CD4-positive, alpha-beta T cell treated with Interleukin-12 subunit alpha and Interleukin-12 subunit beta, for 1 hour (primary cell): ENCODE results near the gene CACNG5.

Source experiments
- DNase-seq: peaks from one replicate; pipeline ENCODE4 v3.0.0-alpha.2; 2020

The CACNG5 gene

DNA sequence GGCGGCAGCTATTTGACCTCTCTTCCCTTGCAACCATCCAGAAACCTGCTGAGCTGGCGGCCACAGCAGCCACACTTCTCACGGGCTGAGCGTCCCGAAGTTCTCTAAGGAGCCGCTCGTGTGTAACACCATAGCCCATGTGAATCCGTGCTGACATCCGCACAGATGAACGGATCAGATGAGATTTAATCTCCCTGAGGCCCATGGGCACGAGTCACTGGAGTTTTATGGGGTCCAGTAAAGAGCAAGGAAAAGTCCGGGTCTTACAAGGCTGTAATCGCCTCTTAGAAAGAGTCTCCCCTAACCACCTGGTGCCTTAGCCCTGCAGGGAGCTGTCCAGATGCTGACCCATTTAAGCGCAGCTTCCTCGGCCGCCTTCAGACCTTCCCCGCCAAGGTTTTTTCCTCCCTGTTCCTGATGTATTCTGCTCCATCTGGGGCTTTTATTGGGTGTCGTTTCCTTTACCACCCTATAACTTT is 5.5 kb upstream of the CACNG5 start:
- no peak for DNase-seq

DNA sequence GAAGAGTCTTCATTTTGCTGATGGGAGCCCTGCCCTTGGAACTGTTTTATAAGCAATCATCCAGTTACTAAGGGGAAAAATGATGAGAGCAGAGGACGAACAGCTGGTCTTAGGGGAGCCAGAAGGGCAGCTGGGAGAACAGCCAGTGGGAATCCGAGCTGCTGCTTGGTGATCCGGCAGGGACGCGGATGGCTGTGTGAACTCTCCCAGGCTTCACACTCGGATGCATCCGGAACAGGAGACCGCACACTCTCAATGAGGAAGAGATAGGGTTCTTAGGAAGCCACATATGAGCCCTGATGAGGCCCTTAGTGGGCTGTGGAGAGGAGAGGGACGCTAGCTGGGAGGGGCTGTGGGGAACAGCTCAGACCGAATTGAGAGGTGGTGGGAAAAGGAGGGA is 5.0 kb upstream of the CACNG5 start:
- no peak for DNase-seq

DNA sequence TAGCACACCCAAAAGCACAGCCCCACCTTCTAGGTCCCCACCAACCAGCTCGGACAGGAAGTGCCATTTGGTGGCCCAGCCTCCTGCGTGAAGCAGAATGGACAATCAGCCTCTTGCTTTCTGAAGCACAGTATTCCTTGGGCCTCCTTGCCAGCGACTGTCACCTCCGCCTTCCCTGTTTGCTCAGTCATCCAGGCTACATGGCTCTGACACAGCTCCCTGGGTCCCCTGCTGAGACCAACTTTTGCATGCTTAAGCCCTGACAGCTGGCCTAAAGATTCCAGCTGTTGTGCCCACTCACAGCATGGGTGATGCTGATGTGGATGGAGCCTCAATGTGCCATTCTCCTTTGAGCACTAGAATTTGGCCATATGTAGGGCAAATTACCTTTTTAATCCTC is 4.5 kb upstream of the CACNG5 start:
- no peak for DNase-seq

DNA sequence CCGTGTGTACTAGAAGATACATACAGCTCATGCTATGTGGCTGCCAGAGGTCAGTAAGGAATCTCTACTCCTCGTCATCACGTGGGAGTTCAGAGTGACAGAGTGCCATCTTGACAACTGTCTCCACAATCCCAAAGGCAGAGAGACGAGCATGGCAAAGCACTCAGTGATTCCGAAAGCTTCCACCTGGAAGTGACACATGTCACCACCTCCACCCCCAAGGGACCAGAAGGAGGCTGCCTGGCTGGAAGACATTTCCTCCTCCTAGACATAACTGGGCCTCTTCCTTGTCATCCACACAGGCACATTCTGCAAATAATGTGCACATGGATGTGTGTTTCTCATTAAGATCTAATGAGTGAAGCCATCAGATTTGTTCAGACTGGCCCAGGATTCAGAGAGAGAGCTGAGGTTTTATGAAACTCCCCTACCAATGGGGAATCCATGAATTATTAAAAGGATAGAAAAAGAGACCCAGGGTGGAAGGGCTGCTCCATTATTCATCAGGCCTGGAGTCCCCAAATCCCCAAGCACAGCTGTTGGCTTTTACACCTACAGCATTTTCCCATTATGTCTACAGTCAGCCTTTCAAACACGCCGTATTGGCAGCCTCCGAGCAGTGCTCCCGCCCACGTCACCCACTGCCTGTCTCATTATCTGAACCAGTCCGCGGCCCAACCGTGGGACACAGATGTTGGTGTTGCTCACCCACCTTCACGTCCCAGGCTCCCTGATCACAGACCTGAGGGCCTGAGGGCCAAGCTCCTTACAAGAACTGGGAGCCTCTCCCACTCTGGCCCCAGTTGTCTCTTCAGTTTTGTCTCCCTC is 3.3 kb upstream of the CACNG5 start:
- no peak for DNase-seq

DNA sequence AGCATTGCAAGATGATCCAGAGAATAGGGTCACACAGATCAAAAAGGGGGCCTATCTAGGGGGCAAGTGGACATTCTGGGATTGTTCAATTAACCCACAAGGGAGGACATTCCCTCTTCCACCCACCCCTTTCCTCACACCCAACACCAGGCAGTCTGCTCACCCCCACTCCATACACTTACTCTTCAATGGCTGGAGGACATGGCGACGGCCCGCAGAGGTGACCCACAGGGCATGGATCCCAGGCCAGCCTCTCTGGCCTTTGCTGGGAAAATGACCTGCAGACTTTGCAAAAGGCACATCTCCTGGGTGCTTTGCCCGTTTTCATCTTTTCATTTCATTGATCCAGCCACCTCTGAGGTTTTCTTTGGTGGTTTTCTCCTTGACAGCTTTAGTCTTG is 1.7 kb upstream of the CACNG5 start:
- no peak for DNase-seq

DNA sequence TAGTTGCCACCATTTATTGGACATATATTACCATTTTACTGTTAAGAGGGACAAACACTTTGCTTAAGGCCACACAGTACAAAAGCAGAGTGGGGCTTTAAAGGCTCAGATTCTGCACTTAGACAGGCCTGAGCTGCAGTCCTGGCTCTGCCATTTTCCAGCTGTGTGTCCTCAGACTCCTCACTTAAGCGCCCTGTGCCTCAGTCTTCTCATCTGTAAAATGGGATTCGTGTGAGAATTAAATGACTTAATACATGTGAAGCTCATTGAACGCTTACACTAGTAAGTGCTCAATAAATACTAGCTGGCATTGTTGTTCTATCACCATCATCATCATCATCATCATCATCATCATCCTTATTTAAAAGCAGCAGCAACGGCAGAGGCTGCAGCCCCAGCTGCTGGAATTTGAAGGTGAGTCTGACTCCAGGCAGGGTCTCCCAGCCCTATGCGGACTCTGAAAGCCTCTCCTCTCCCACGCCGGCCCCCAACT is 445 bp upstream of the CACNG5 start:
- no peak for DNase-seq

DNA sequence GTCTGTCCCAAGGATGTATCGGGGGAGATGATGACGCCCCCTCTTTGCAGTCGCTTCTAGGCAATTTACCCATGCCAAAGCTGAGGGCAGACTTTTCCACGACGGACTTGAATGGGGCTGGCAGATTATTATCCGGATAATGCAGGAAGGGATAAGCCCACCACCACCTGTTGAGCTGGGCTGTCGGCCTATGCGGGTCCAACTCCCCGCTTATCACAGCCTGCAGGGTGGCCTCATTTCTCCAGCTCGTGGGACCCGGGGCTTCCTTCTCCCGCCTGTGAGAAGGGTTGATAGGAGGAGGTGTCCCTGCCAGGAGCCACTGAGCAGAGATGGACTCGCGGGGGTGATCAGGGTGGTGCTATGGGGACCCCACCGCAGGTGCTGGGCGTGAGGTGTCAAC is 559 bp downstream of the CACNG5 start:
- DNase-seq: no peak

DNA sequence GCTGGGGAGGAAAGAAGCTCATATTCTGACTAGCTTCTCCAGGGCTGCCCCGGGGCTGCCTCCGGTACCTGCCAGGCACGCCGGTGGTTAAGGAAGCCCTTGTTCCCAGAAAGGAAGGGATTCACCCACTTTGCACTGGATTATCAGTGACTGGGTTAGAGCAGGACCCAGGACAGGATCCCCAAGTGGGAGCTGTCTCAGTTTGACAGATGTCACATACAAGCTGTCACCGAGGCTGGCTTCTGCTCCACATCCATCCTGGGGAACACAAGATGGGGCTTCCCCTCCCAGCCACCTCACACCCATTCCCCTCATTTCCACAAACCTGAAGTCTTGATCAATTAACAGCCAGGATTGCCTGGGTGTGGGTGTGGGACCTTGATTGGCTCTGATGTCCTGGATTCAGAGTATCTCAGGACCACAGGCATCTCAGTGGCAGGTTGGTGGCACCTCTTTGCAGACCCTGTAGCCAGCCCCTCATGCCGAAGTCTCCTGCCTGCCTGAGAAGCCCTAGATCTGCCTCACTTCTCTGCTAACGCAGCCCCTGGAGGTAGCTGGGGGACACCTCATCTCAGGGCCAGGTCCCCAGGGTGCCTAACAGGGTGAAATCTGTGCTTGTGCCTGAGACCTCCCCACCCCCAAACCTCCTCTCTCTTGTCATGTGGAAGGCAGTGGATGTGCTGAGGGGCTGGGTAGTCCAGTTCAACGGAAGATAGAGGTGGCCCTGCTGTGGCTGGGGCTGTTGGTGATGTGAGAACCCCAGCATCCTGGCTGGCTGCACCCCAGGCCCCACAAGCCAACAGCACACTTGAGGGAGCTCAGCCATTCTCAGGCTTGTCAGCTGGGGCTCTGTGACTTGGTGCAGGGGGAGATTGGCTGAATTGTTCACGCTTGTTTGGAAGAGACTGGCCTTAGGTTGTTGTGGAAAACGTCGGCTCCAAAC is 1.4 kb downstream of the CACNG5 start:
- DNase-seq: no peak

DNA sequence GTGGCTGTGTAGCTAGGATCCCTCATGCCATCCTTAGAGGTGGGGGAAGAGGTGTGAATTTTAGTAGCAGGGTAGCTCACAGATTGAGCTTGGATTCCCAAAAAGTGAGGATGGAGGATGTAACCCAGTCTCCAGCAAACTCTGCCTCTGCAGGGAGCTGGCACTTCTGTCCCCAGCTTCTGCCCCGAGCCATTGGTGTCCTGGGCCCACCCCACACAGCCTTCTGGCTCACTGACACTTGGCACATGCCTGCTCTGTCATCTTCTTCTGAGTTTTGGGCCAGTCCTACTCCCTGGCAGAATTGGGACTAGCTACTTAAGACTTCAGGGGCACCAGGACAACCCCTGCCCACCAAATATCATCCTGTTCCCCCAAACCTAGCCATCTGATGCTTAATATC is 2.3 kb downstream of the CACNG5 start:
- DNase-seq: no peak

DNA sequence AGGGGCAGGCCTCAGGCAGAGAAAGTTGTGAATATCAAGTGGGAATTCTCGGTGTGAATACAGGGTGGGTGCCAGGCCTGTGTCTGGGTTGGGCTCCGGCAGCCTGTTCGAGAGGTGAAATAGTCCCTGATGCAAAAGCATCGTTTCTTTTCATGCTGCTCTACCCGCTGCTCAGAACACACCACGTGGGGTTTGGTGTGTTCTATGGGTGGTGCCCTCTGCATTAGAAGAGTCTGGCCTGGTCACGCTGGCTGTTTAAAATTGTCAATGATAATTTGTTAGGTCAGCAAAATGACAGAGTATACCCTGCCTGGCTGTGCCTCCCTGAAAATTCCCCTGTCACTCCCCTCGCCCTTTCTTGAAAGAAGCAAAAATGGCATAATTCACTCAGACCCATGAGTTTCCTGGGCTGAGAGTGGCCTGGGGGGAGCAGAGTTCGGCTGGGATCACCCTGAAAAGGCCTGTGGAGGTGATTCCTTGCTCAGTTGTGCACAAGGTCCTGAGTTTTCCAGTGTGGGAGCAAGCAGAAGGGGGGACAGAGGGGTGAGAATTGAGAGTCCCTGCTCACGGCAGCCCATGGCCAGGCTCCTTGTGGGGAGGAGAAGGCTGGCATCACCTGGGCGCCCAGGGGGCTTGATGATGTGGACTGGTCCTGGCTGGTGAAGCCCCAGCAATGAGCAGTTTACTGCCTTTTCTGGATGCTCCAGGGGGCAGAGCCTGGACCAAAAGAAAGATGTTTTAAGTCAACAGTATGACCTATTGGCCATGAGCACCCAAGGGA is 3.2 kb downstream of the CACNG5 start:
- DNase-seq: no peak

DNA sequence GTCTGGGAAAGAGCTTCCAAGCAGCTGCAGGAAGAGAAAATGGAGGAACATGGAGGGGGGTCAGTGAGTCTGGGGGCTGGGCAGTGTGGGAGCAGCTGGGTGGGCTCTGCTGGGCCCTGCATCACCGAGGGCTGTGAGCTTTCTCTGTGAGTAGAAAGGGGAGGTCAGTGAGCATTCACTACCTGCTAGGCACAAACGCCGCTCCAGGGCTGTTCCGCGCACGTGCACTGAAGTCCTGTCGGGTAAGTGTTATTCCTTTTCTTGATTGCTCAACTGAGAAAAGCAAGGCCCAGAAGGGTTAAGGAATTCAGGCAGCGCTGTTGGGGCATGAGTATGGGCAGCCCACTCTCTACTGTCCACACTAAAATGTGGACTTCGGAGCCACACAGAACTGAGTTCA is 4.7 kb downstream of the CACNG5 start:
- no peak for DNase-seq

DNA sequence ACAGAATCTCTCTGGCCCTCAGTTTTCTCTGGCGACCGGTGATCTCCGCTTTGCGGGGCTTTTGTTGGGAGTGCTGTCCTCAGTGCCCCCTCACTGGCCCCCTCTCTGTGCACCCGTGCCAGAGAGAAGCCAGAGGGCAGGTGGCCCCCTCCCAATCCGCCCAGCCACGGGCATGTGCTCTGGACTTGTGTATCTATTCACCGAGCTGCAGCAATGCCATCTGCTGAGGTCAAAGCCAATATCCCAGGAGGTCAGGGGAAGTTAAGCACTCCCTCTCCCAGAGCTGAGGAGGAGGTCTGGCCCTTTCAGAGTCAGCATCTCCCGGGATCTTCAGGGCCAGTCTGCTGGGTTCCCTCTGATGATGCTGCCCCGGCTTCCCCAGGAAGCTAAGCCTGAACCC is 5.1 kb downstream of the CACNG5 start:
- DNase-seq: no peak

DNA sequence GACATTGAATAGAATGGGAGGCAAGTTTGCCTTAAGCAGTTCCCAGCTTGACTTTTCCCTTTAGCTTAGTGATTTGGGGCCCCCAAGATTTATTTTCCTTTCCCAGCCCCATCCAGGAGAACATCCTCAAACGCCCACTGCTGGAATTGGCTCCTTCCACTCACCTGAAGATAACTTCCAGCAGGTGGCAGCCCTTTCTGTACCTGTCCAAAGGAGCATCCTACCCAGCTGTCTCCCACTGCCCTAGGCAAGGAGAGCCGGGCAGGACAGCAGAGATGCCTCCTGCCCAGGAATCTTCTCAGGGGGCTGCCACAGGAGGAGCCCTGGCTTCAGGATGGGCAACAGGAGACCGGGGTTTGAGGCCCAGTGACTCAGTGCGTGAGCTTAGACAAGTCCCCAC is 6.4 kb downstream of the CACNG5 start:
- DNase-seq: no peak

DNA sequence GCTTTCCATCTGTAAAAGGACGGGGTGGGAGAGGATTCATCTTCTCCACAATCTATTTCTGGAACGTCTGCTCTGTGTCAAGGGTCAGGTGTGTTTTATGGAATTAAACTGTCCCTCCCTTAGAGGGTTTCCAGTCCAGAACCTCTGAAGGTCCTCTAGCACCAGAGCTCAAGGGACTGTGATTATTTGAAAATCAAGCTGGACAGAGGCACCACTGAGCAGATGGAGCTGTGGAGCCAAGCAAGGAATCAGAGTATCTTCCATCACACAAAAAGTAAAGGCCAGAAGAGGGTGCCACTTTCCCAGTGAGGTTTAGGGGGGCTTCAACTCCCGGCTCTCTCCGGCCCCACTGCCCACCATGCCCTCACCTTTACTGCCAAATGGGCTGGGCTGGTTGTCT is 6.8 kb downstream of the CACNG5 start:
- DNase-seq: no peak

DNA sequence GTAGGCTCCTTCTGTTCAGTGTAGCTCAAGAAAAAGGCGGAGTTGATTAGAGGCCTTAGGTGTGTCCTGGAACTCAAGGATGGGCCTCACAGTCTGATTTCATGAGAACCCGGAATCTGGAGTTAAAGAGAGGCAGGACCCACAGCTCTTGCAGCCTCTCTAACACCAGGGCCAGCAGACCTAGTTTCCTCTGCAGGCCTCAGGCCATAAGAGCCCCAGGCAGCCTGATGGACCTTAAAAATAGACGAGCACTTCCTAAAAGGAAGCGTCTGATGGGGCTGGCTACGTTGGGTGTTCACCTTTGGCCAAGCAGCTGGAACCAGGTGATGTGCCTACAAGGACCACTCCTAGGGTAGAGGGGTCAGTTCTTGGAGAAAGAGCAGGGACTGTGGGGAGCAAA is 7.6 kb downstream of the CACNG5 start:
- DNase-seq: no peak

DNA sequence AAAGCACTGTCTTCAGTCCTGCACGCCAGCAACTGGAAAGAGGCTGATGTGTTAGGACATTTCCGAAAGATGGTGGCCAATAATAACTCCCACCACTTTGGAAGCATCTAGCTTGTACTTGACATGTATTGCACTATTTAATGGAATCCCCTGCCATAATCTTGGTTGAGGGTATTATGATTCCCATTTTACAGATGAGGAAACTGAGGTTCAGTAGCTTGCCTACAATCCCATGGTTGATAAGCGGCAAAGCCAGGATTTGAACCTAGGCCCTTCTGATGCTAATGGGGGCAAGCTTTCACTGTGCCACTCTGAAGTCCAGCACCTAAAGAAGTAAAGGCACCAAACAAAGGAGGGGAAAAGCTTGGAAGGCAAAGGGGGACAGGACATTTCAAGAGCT is 8.0 kb downstream of the CACNG5 start:
- DNase-seq: no peak

DNA sequence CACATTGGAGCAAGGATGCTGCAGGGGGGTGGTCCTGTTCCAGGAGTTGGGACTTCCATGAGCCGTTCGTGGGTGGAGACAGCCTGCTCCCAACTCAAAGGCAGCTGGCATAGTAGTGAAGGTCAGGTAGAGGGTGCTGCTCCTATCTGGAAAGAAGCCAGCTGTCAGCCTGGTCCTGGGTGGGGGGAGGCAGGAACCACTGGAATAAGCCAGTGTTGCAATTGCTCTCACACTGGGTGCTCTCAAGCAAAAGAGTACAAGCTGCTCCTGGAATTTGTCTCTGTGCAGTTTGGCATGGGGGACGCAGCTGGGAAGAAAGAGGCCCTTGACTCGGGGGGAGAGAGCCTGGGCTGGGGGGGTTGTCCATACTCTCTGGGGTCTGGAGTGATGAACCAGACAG is 8.7 kb downstream of the CACNG5 start:
- no peak for DNase-seq

DNA sequence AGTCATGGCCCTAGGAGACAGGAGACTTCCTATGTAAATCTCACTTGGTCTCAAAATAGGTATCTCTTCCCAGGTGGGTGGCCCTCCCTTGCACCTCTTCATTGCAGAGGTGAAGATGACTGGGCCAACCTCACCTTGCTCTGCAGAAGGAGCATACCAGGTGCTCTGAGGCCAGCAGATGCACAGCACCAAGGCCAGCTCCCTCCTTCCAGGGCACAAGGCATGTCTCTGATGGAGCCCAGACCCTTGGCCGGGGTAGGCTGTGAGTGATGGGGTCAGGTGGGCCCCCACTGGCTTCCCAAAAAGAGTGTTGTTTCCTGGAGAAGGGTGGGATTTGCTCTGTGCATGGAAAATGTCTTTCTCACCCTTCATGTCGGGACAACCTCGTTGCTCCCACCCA is 12.8 kb downstream of the CACNG5 start:
- DNase-seq: no peak

DNA sequence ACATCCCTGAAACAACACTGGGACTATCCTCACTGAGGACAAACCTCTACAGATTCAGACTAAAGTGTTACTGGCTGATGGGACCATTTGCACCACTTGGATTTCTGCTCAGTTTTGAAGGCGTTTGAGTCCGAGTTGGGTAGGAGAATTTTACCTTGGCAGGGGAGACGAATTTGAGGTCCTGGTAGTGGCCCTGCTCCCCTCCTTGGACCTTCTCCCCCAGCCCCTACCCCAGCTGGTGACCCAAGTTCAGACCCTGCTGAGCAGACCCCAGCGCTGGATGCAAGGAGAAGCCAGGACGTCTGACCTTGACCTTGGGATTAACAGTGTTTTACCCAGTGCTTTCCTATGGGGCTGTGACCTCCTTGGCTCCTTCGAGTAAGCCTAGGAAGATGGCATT is 13.6 kb downstream of the CACNG5 start:
- DNase-seq: no peak

DNA sequence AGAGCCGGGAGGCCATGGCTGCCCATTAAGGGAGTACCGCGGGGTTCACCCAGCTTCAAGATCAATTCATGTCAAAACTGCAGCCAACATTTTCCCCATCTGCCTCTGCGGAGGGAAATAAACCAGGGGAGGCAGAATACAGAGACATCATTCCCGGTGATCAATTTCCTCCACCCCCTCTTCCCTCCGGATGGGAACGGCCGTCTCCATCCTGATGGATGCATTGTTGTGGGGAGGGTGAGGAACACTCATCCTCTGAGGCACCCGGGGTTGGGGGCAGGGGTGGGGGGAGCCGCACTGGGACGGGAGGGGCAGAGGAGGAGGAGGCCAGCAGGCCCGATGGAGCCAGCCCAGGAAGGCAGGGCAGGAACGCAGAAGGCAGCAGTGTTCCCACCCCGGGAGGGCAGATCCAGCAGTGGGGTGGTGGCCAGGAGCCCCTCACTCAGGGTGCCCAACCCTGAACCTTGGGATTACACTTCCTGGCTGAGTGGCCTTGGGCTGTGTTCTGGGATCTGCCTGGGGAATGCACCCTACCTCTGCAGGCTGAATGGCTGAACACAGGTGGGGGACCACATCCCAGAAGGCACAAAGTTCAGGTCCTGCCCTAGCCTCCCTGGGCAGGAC is 14.2 kb downstream of the CACNG5 start:
- no peak for DNase-seq

DNA sequence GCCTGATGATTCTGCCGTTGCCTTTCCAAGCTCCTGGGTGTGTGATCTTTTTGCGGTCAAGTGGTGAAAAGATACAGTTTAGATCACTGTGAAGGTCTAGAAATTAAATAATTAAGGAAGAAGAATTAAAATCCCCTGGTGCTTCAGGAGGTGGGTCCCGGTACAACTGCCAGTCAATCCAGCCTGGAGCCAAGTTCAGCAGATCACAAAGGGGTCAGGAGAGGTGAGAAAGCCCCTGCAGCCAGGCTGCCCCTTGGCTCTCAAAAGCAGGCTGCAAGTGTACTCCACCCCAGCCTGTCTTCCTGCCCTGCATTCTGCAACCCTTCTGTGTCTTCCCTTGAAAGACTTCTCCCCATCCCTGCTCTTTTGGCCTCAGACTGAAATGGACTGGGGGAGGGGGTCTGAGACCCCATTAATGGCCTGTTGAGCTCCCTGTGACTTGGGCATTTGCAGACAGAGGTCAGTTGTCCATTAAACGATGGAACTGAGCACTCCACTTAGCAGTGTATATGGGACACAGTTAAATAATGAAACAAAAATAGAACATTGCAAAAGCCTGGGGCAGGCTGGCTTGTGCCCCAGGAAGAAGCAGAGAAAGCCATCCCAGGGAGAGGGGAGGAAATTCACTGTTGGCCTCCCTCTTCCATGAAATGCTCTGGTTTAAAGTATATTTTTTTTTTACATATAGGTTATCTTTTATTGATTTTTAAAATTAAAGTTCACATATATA is 15.1 kb downstream of the CACNG5 start:
- no peak for DNase-seq

DNA sequence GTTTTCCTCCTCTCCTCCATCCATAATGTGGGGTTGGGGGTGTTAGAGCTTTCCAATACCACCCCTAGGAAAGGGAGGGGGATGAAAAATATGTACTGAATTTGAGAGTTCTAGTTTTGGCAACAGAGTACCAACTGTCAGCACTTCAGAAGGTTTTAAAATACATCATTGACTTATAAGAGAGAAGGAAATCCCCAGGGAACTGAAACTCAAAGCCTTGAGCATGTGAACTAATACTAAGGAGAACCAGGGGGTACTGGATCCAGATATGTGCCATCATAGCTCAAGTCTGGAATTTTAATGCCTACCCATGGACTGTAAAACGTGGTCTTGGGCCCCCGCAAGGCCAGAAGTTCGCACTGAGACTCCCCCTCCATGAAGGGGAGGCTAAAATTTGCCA is 15.8 kb downstream of the CACNG5 start:
- no peak for DNase-seq
